Astrocyte (in vitro differentiated cells and primary cell): ENCODE data around the gene ERO1B. TPM values are rescaled to one million over a fixed set of nuclear protein-coding genes. Genes with fewer than 3 reads are reported as not detected.
"Not testable (repeated sequence)": the region's sequence is repeated elsewhere in the genome, so short reads cannot be mapped to it uniquely, and the experiment has no call there.

Experiments
- DNase-seq: peaks from one replicate; pipeline ENCODE4 v3.0.0-alpha.2; 2010; ENCODE audit warnings: low read depth
- FAIRE-seq: peaks from 2 replicates; lab custom pipeline; 2011; peaks lifted over from hg19 to GRCh38; lab: Jason Lieb, UNC
- H2AFZ ChIP-seq: 2 replicates; pipeline ENCODE4 v1.6.0; 2012; ENCODE audit warnings: low read depth, low read length, inconsistent platforms
- H3K27ac ChIP-seq: 2 replicates; pipeline ENCODE4 v1.5.1; 2011; ENCODE audit warnings: low read depth, low read length, inconsistent platforms
- H3K27me3 ChIP-seq: 2 replicates; pipeline ENCODE4 v1.6.0; 2011; ENCODE audit warnings: low read length, inconsistent platforms; ENCODE audit not compliant: insufficient read depth
- H3K36me3 ChIP-seq: 2 replicates; pipeline ENCODE4 v1.5.1; 2011; ENCODE audit warnings: low read length, inconsistent platforms; ENCODE audit not compliant: insufficient read depth
- H3K4me1 ChIP-seq: 2 replicates; pipeline ENCODE4 v1.5.1; 2011; ENCODE audit warnings: low read length, inconsistent platforms; ENCODE audit not compliant: insufficient read depth
- H3K4me2 ChIP-seq: 2 replicates; pipeline ENCODE4 v1.6.0; 2012; ENCODE audit warnings: low read length, inconsistent platforms
- H3K4me3 ChIP-seq: 2 replicates; pipeline ENCODE4 v1.5.1; 2011; ENCODE audit warnings: low read depth, mild to moderate bottlenecking, low read length, inconsistent platforms; ENCODE audit not compliant: insufficient read depth
- H3K79me2 ChIP-seq: 2 replicates; pipeline ENCODE4 v1.6.0; 2012; ENCODE audit warnings: mild to moderate bottlenecking, low read length, inconsistent platforms; ENCODE audit not compliant: insufficient read depth
- H3K9ac ChIP-seq: 2 replicates; pipeline ENCODE4 v1.6.0; 2012; ENCODE audit warnings: mild to moderate bottlenecking, low read length, inconsistent platforms
- H3K9me3 ChIP-seq: 2 replicates; pipeline ENCODE4 v1.5.1; 2012; ENCODE audit warnings: low read depth, mild to moderate bottlenecking, low read length, inconsistent platforms; ENCODE audit not compliant: insufficient read depth
- H4K20me1 ChIP-seq: 2 replicates; pipeline ENCODE4 v1.6.0; 2012; ENCODE audit warnings: low read length, inconsistent platforms; ENCODE audit not compliant: insufficient read depth
- H3K27ac Mint-ChIP-seq: one replicate; pipeline ENCODE4 v1.8.0; 2021; ENCODE audit warnings: mild to moderate bottlenecking, mixed read lengths; ENCODE audit not compliant: unreplicated experiment
- H3K27me3 Mint-ChIP-seq: one replicate; pipeline ENCODE4 v1.8.0; 2021; ENCODE audit warnings: low read depth, mixed read lengths; ENCODE audit not compliant: unreplicated experiment
- H3K36me3 Mint-ChIP-seq: one replicate; pipeline ENCODE4 v1.8.0; 2021; ENCODE audit warnings: low read depth, mixed read lengths; ENCODE audit not compliant: unreplicated experiment
- H3K4me1 Mint-ChIP-seq: one replicate; pipeline ENCODE4 v1.8.0; 2021; ENCODE audit warnings: low read depth, mixed read lengths; ENCODE audit not compliant: unreplicated experiment
- H3K4me3 Mint-ChIP-seq: one replicate; pipeline ENCODE4 v1.8.0; 2021; ENCODE audit warnings: mild to moderate bottlenecking, moderate library complexity, mixed read lengths; ENCODE audit not compliant: unreplicated experiment
- H3K9me3 Mint-ChIP-seq: one replicate; pipeline ENCODE4 v1.8.0; 2021; ENCODE audit warnings: mild to moderate bottlenecking, mixed read lengths; ENCODE audit not compliant: unreplicated experiment
- CTCF ChIP-seq: IDR thresholded peaks from 2 replicates; pipeline ENCODE4 v1.5.1; 2011; ENCODE audit warnings: low read depth, mild to moderate bottlenecking, inconsistent platforms, low read length, moderate library complexity; ENCODE audit not compliant: insufficient read depth
- EZH2 ChIP-seq: IDR thresholded peaks from 2 replicates; pipeline ENCODE4 v1.6.1; 2012; ENCODE audit warnings: mild to moderate bottlenecking, low read length, inconsistent platforms; ENCODE audit not compliant: insufficient read depth
- total RNA-seq: library from RNA; stranded (reverse); gene quantifications from 2 replicates; pipeline ENCODE4 v1.2.1, GENCODE V29; 2021

Gene ERO1B
- total RNA-seq, 1 donor from 2014 or later: 1.5 TPM

- Mint-ChIP-seq H3K27ac (no peak overlapping the region), H3K36me3 (peaks cover 22% of the 10 kb centered on the region), H3K9me3 (peaks cover 1% of the 10 kb centered on the region), H3K27me3 (no peaks in the 10 kb centered on the region), H3K4me1 (no peaks in the 10 kb centered on the region), H3K4me3 (no peak overlapping the region)
- DNase-seq (no peak), FAIRE-seq (no peak)
- no peaks in the 10 kb centered on the region for H3K79me2 ChIP-seq
- no peak for TF ChIP-seq CTCF
- TF ChIP-seq EZH2: no peak
- H3K9me3 ChIP-seq: no peaks in the 10 kb centered on the region
- no peak overlapping the region for H3K9ac ChIP-seq
- no peaks in the 10 kb centered on the region for H4K20me1 ChIP-seq
- H3K27ac ChIP-seq: no peak overlapping the region
- H3K4me2 ChIP-seq: no peak overlapping the region
- no peaks in the 10 kb centered on the region for H3K36me3 ChIP-seq
- H2AFZ ChIP-seq: no peak overlapping the region
- no peak overlapping the region for H3K4me3 ChIP-seq
- no peaks in the 10 kb centered on the region for H3K27me3 ChIP-seq
- no peaks in the 10 kb centered on the region for H3K4me1 ChIP-seq
Measured at GRCh38 chr1:236193184-236193583, 88.6 kb downstream of the ERO1B start.

DNA sequence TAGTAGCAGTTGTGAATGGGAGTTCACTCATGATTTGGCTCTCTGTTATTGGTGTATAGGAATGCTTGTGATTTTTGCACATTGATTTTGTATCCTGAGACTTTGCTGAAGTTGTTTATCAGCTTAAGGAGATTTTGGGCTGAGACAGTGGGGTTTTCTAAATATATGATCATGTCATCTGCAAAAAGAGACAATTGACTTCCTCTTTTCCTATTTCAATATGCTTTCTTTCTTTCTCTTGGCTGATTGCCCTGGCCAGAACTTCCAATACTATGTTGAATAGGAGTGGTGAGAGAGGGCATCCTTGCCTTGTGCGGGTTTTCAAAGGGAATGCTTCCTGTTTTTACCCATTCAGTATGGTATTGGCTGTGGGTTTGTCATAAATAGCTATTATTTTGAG, 93.7 kb downstream of the ERO1B start:
- not testable (repeated sequence) for H3K4me2 ChIP-seq, H3K27me3 ChIP-seq, H3K79me2 ChIP-seq, H4K20me1 ChIP-seq, H3K9me3 ChIP-seq, H3K4me3 ChIP-seq, H3K27me3 Mint-ChIP-seq, FAIRE-seq, H3K4me1 Mint-ChIP-seq, H3K9me3 Mint-ChIP-seq, H3K27ac Mint-ChIP-seq, H3K4me1 ChIP-seq, H3K9ac ChIP-seq, H3K27ac ChIP-seq, H3K36me3 ChIP-seq, H2AFZ ChIP-seq, H3K4me3 Mint-ChIP-seq, DNase-seq
- peaks cover 31% of the 10 kb centered on the region for H3K36me3 Mint-ChIP-seq

DNA sequence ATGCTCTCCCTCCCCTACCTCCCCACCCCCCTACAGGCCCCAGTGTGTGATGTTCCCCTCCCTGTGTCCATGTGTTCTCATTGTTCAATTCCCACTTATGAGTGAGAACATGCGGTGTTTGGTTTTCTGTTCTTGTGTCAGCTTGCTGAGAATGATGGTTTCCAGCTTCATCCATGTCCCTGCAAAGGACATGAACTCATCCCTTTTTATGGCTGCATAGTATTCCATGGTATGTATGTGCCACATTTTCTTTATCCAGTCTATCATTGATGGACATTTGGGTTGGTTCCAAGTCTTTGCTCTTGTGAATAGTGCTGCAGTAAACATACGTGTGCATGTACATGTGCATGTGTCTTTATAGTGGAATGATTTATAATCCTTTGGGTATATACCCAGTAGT, 95.3 kb downstream of the ERO1B start:
- not testable (repeated sequence) for H3K27ac Mint-ChIP-seq, H3K4me1 Mint-ChIP-seq

GRCh38 chr1:236185687-236186086, 96.1 kb downstream of the ERO1B start:
- Histone ChIP-seq H3K4me1 (no peaks in the 10 kb centered on the region), H3K4me3 (no peak overlapping the region), H2AFZ (no peak overlapping the region), H3K4me2 (no peak overlapping the region), H3K27ac (no peak overlapping the region), H3K9me3 (no peaks in the 10 kb centered on the region), H3K9ac (no peak overlapping the region), H3K27me3 (no peaks in the 10 kb centered on the region), H3K36me3 (no peaks in the 10 kb centered on the region), H3K79me2 (no peaks in the 10 kb centered on the region), H4K20me1 (no peaks in the 10 kb centered on the region)
- Mint-ChIP-seq H3K9me3 (peaks cover 7% of the 10 kb centered on the region), H3K27ac (no peak overlapping the region), H3K36me3 (peaks cover 23% of the 10 kb centered on the region), H3K4me1 (no peaks in the 10 kb centered on the region), H3K4me3 (no peak overlapping the region), H3K27me3 (no peaks in the 10 kb centered on the region)
- TF ChIP-seq CTCF (no peak), EZH2 (no peak)
- FAIRE-seq: no peak
- no peak for DNase-seq

More for the DNA sequence above, 95.3 kb downstream of the ERO1B start:
- not testable (repeated sequence) for DNase-seq, H3K4me3 ChIP-seq, H3K27ac ChIP-seq, H3K4me3 Mint-ChIP-seq, H3K9me3 Mint-ChIP-seq, H3K4me2 ChIP-seq, FAIRE-seq, H3K4me1 ChIP-seq, H3K79me2 ChIP-seq, H3K9ac ChIP-seq, H3K27me3 Mint-ChIP-seq, H4K20me1 ChIP-seq, H3K27me3 ChIP-seq, H2AFZ ChIP-seq, H3K36me3 ChIP-seq, H3K9me3 ChIP-seq
- H3K36me3 Mint-ChIP-seq: peaks cover 27% of the 10 kb centered on the region
